NCI-H2196 treated with DMSO at 0.1 percent for 48 hours (cell line): ENCODE data around the gene SON.

Experiments
- DNase-seq: peaks from one replicate; lab custom pipeline; 2025; ENCODE audit not compliant: unreplicated experiment; lab: John Stamatoyannopoulos, UW

SON gene

GRCh38 chr21:33541756-33542639 lies 840 bp upstream of the SON start, which contains the start of gene GART:
GART (minus strand) TSS chr21:33542117; CDS start chr21:33539315, 2,802 bp downstream.
- peak; percentile 79 for DNase-seq

DNA sequence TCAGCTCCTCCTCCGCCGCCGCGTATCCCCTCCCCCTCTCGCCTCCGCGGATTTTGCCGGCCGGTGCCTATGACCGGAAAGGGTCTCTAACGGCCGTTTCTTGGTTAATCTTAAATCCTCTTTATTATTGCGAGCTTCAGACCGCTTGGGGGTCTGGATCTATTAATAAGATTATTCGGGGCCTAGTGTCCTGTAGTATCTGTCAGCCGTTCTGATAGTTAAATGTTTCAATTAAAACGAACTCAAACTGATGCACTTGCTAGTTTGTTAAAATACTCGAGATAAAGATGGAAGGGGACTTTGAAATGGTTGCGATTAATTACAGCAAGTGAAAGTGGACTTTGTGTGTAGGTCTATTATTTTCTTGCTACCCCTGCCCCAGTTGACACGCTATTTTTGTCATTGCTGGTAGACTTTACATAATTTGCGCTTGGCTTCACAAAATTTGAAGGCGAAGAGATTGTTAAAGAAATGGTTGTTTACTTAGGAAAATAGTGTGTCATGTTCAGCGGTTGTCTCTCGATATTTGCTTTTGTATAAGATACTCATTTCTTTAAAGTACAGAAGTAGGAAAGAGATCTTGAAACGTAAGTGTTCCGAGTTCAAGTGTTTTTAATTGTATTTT lies 779 bp downstream of the SON start:
- no peak for DNase-seq

DNA sequence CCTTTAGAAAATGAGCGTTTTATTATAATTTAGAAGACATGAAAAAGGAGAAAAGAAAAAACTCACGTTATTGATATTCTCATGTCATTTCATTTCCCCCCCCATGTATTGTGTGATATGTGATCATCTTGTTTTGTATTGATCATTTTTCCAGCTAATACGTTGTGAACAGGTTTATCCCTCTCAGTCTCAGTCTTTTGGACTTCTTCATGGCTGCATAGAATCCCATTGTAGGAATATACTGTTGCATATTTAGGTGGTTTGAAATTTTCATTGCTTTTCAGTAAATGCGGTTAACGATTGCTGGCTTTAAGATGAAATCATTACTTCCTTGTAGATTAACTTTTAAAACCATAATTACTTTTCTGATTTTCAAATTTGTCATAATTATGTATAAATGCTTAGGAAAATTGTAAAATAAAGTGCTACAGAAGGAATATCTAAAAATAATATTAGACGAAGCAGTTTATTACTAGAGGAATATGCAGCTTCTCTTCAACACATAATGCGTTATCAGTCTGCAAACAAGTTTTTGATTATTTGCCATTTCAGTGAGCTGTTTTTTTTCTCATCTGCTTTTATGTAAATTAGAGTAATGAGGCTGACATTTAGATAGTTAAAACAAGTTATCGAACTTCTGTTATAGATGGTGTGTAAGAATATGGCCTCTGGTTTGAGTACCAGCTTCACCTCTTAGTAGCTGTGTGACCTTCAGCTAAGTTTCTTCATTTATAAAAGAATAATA lies 1.8 kb downstream of the SON start:
- DNase-seq, result no peak

GRCh38 chr21:33546086-33546485 lies 3.2 kb downstream of the SON start:
- no peak for DNase-seq

DNA sequence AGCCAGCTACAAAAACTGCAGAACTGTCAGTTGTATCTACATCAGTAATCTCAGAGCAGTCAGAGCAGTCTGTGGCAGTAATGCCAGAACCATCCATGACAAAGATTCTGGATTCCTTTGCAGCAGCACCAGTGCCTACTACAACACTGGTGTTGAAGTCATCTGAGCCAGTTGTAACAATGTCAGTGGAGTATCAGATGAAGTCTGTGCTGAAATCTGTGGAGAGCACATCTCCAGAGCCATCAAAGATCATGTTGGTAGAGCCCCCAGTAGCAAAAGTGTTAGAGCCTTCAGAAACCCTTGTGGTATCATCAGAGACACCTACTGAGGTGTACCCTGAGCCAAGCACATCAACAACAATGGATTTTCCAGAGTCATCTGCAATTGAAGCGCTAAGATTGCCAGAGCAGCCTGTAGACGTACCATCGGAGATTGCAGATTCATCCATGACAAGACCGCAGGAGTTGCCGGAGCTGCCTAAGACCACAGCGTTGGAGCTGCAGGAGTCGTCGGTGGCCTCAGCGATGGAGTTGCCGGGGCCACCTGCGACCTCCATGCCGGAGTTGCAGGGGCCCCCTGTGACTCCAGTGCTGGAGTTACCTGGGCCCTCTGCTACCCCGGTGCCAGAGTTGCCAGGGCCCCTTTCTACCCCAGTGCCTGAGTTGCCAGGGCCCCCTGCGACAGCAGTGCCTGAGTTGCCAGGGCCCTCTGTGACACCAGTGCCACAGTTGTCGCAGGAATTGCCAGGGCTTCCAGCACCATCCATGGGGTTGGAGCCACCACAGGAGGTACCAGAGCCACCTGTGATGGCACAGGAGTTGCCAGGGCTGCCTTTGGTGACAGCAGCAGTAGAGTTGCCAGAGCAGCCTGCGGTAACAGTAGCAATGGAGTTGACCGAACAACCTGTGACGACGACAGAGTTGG lies 7.3 kb downstream of the SON start:
- DNase-seq, result no peak

DNA sequence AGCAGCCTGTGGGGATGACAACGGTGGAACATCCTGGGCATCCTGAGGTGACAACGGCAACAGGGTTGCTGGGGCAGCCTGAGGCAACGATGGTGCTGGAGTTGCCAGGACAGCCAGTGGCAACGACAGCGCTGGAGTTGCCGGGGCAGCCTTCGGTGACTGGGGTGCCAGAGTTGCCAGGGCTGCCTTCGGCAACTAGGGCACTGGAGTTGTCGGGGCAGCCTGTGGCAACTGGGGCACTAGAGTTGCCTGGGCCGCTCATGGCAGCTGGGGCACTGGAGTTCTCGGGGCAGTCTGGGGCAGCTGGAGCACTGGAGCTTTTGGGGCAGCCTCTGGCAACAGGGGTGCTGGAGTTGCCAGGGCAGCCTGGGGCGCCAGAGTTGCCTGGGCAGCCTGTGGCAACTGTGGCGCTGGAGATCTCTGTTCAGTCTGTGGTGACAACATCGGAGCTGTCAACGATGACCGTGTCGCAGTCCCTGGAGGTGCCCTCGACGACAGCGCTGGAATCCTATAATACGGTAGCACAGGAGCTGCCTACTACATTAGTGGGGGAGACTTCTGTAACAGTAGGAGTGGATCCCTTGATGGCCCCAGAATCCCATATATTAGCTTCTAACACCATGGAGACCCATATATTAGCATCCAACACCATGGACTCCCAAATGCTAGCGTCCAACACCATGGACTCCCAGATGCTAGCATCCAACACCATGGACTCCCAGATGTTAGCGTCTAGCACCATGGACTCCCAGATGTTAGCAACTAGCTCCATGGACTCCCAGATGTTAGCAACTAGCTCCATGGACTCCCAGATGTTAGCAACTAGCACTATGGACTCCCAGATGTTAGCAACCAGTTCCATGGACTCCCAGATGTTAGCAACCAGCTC lies 8.2 kb downstream of the SON start:
- no peak for DNase-seq

- DNase-seq, result no peak
These were observed 8.8 kb downstream of the SON start for GRCh38 chr21:33551664-33552063.

DNA sequence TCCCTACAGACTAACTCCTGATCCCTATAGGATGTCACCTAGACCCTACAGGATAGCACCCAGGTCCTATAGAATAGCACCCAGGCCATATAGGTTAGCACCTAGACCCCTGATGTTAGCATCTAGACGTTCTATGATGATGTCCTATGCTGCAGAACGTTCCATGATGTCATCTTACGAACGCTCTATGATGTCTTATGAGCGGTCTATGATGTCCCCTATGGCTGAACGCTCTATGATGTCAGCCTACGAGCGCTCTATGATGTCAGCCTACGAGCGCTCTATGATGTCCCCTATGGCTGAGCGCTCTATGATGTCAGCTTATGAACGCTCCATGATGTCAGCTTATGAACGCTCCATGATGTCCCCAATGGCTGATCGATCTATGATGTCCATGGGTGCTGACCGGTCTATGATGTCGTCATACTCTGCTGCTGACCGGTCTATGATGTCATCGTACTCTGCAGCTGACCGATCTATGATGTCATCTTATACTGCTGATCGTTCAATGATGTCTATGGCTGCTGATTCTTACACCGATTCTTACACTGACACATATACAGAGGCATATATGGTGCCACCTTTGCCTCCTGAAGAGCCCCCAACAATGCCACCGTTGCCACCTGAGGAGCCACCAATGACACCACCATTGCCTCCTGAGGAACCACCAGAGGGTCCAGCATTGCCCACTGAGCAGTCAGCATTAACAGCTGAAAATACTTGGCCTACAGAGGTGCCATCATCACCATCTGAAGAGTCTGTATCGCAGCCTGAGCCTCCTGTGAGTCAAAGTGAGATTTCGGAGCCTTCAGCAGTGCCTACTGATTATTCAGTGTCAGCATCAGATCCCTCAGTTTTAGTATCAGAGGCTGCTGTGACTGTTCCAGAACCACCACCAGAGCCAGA lies 9.5 kb downstream of the SON start:
- DNase-seq, result no peak

- DNase-seq, result no peak
These were observed 10.3 kb downstream of the SON start for GRCh38 chr21:33552999-33553598.

DNA sequence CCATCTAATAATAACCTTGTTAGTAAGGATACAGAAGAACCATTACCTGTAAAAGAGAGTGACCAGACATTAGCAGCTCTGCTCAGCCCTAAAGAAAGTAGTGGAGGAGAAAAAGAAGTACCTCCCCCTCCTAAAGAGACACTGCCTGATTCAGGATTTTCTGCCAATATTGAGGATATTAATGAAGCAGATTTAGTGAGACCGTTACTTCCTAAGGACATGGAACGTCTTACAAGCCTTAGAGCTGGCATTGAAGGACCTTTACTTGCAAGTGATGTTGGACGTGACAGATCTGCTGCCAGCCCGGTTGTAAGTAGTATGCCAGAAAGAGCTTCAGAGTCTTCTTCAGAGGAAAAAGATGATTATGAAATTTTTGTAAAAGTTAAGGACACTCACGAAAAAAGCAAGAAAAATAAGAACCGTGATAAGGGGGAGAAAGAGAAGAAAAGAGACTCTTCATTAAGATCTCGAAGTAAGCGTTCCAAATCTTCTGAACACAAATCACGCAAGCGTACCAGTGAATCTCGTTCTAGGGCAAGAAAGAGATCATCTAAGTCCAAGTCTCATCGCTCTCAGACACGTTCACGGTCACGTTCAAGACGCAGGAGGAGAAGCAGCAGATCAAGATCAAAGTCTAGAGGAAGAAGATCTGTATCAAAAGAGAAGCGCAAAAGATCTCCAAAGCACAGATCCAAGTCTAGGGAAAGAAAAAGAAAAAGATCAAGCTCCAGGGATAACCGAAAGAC lies 11.6 kb downstream of the SON start:
- DNase-seq, result no peak

DNA sequence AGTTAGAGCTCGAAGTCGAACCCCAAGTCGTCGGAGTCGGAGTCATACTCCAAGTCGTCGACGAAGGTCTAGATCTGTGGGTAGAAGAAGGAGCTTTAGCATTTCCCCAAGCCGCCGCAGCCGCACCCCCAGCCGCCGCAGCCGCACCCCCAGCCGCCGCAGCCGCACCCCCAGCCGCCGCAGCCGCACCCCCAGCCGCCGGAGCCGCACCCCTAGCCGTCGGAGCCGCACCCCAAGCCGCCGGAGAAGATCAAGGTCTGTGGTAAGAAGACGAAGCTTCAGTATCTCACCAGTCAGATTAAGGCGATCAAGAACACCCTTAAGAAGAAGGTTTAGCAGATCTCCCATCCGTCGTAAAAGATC lies 12.1 kb downstream of the SON start:
- DNase-seq, result no peak

GRCh38 chr21:33557447-33557846 lies 14.6 kb downstream of the SON start:
- no peak for DNase-seq

DNA sequence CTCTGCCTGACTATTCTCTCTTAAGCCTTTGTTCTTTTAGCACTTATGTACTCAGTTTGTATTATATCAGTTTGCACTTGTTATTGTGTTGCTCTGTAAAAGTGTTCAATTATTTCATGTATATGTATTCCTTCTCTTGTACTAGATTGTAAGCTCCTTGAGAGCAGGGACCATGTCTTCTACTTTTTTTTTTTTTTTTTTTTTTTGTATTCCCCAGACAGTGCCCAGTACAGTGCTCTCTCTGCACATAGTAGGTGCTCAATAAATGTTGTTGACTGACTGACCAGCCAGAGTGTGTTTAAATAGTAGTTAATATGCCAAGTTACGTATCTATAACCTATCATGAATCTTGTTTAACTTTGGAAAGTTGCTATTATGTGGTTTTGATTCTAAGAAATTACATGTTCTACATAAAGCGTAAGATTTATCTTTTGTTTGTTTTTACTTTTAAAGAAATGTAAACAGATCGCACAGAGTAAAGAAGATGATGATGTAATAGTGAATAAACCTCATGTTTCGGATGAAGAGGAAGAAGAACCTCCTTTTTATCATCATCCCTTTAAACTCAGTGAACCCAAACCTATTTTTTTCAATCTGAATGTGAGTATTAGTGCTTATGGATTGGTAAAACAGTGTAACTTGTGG lies 16.1 kb downstream of the SON start:
- no peak for DNase-seq

DNA sequence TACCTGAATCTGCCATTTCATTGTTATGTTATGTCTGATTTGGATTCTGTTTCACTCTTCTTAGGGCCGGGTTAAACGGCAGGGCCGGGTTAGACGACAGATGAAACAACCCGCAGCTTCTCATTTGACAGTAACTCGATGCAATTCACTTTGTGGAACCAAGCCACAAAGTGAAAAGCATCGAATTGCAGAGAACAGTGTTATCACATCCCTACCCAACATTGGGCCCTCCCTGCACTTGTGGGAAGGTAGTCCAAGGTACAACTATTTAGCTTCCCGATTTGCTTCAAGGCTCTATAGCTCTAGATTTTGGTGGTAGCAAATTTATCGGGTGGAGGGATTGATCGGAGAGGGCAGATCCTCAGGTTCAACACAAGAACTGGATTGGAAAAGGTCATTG lies 17.0 kb downstream of the SON start:
- DNase-seq, result no peak

DNA sequence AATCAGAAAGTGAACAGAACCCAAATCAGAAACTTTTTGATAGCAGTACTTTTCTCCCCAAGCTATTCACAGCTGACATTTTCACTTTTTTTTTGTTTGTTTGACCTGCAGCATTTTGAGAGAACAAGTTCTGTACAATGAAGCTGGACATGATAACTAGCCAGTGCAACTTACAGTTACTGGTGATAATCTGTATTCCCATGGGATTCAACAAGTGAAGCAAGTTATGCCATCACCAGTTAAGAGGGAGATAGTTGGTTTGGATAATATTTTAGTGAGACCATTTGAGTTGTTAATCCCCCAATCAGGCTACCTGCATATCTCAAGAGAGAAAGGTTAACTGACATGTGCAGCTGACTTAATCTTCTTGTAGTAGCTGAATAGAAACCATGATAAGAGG lies 18.1 kb downstream of the SON start:
- DNase-seq, result no peak

GRCh38 chr21:33561373-33561772 lies 18.5 kb downstream of the SON start:
- DNase-seq, result no peak

GRCh38 chr21:33562389-33562788 lies 19.6 kb downstream of the SON start:
- DNase-seq, result no peak
